Stimulated activated CD4-positive, alpha-beta T cell treated with anti-CD3 and anti-CD28 coated beads, TNF-alpha, amount 100 ng/mL, for 48 hours (primary cell): ENCODE results near the gene LEKR1.

ENCODE experiments used
- DNase-seq, 3 donors: peaks; one replicate each; pipeline ENCODE4 v3.0.0-alpha.2; 2020; ENCODE audit warnings: low read depth in 3 of 3

Gene LEKR1

DNA sequence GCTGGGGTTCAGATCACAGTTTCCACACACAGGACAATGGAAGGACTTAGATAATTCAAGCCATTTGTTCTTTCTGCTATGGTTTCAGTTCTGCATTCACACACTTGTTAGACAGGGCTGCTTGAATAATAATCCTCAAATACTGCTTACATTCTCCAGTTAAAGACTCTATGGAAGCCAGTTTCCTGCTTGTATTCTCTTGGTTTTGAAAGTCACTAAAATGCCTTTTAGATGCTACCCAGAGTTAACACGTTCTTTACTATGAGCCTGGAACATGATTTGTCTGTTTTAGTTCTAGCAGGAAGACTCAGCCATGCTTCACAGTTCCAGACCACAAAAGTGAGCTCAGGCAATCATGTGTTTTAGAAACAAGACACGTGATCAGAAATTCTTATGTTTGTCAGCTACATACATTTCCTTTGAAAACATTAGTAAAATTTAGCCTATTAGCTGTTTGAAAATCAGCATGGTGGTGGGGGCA lies 152.4 kb downstream of the LEKR1 start:
- no peak for DNase-seq

- DNase-seq, result no peak
These were observed 154.9 kb downstream of the LEKR1 start for GRCh38 chr3:156981005-156981404.

- no peak for DNase-seq
These were observed 157.4 kb downstream of the LEKR1 start for GRCh38 chr3:156983559-156983958.

DNA sequence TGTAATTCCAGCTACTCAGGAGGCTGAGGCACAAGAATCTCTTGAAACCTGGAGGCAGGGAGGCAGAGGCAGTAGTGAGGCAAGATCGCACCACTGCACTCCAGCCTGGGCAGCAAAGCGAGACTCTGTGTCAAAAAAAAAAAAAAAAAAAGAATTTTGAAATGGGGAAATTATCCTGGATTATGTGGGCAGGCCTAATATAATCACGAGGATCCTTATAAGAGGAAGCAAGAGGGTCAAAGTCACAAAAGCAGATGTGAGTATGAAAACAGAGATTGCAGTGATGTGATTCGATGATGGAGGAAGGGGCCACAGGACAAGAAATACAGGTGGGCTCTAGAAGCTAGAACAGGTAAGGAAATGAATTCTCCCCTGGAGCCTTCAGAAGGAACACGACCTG lies 159.6 kb downstream of the LEKR1 start:
- no peak for DNase-seq

GRCh38 chr3:156987946-156988345 lies 161.8 kb downstream of the LEKR1 start:
- DNase-seq, result no peak

DNA sequence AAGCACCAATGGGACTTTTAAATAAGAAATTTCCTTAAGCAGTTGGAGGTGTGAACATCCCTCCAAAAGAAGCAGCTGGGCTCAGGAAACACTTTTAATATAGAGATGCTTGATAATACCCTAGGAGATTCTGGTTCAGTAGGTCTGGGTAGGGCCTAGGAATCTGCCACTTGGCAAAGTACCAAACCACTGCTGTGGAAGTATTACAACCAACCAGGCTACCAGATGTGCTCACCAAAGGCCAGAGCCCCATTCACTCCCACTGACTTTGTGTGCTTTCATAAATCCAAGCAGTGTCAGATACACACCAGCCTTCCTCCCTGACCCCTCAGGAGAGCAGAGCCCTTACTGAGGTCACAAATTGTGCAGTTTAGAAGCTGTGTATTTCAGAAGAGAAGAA lies 171.2 kb downstream of the LEKR1 start:
- no peak for DNase-seq

- no peak for DNase-seq
These were observed 175.2 kb downstream of the LEKR1 start for GRCh38 chr3:157001221-157001957.

DNA sequence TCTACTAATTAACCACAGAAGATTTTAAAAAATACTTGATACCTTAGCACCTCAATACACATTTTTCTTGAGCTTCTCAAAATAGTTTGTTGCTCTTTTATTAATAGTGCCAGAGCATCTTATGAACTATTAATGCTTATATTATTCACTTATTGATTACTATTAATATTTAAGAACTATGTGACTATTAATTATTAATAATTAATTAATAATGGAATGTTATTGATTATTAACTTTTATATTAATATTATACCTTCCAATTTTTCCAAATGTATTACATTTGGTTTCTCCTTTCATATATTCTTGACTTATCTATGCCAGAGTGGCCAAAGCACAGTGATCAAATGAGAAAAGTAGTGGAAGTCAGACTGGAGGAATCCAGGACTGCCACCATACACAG lies 195.5 kb downstream of the LEKR1 start:
- no peak for DNase-seq

DNA sequence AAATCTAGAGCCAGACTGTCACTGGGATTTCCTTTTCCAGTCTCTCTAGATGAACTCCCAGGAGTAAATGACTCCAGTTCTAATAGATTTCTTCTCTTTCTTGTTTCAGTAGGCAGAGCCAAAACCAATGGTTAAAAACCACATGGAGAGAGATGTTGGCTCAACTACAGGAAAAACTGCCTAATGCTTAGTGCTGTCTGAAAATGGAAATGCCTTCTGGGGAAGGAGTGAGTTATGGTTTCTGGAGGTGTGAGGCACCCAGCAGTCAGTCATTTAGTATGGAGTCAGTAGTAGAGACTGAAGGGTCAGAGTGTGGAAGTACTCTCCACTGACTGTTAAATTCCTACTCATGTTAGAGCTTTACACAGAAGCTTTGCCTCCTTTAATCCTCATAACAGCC lies 197.1 kb downstream of the LEKR1 start:
- no peak for DNase-seq

DNA sequence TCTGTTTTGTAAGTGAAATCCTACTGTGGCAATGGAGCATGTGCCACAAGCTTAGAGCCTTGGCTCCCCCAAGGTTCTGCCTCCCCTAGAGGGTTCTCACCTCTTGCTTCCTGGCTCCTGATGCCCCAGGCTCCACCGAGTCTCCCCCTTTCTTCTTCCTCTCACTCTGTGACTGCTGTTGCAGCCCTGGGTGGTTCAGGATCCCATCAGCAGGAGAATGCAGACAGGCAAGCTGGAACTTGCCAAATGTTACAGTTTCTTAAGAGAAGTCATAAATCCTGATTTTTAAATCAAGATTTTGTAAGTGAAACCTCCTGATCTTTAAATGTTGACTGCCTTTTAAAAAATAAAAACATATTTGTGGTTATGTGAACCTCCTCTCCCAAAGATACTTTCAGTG lies 199.9 kb downstream of the LEKR1 start:
- DNase-seq, result no peak

- DNase-seq, result no peak
These were observed 201.9 kb downstream of the LEKR1 start for GRCh38 chr3:157027861-157028745.

DNA sequence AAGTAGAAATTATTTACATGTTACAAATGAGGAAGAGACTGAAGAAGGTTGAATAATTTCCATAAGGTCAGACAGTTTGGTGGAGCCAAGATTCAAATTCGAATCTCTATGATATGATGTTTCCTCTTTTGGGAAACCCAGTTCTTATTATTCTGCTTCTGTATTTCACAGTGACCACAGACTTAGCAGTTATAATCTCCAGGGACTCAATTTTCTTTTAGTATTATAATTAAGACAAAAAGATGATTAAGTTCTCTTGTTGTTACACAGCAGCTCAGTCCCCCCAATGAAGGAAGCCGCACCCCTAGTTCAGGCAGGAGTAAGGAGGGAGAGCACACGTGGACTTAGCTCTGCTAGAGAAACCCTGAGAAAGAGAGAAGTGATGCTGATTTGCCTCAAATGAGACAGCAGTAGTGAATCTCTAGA lies 203.2 kb downstream of the LEKR1 start:
- no peak for DNase-seq

DNA sequence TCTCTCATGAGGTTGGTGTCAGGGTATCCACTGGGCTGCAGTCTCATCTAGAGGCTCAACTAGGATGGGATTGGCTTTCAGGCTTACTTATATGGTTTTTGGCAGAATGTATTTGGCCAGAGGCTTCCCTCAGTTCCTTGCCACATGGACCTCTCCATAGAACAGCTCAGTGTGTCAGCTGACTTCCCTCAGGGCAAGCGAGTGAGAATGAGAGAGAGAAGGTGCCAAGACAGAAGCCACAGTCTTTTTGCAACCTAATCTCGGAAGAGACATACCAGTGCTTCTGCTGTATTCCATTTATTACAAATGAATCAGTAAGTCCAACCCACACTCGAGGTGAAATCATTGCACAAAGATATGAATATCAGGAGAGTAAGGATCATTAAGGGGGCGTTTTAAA lies 204.6 kb downstream of the LEKR1 start:
- DNase-seq, result no peak

DNA sequence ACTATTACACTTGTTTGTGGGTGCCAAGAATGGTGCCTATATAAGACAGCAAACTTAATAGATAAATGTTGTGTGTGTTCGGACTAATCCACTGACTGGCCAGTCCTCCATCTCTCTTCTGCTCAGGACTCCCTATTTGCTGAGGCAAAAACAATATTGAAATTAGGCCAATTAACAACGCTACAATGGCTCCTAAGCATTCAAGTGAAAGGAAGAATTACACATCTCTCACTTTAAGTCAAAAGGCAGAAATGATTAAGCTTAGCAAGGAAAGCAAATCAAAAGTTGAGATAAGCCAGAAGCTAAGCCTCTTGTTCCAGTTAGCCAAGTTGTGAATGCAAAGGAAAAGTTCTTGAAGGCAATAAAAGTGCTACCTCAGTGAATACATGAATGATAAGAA lies 206.8 kb downstream of the LEKR1 start:
- no peak for DNase-seq

DNA sequence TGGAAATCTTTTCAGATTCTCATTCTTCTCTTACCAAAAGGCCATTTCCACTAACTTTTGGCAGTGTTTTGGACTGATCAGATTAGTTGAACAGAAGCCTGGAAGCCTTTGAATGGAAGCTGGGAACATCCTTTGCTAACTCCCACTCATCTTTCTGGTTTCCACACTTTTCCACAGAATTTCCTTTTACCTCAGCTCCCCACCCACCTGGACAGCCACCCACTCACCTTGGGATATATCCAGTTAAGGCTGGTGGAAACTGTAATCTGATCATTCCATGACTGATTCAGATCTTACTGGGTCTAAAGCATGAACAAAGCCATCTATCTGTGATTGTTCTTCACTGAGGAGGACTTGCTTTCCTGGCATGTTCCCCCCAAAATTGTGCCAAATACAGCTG lies 214.3 kb downstream of the LEKR1 start:
- no peak for DNase-seq

DNA sequence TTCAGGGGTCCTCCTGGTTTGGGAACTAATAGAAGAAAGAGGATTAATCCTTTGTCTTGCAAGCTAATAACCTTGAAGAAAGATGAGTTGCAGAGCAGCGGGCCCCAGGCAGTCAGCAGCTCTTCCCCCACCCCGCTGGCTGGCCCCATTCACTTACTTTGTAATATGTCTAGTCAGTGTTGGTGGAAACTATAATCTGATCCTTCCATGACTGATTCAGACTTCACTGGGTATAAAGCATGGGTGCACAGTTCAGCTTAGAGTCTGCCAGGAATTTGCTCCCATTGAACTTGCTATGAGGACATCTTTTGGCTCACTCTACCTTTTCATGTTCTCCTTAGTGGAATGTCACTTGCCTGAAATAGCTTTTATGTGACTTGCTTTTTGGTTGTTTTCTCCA lies 216.1 kb downstream of the LEKR1 start:
- DNase-seq, result no peak

- no peak for DNase-seq
These were observed 217.6 kb downstream of the LEKR1 start for GRCh38 chr3:157043771-157044170.

DNA sequence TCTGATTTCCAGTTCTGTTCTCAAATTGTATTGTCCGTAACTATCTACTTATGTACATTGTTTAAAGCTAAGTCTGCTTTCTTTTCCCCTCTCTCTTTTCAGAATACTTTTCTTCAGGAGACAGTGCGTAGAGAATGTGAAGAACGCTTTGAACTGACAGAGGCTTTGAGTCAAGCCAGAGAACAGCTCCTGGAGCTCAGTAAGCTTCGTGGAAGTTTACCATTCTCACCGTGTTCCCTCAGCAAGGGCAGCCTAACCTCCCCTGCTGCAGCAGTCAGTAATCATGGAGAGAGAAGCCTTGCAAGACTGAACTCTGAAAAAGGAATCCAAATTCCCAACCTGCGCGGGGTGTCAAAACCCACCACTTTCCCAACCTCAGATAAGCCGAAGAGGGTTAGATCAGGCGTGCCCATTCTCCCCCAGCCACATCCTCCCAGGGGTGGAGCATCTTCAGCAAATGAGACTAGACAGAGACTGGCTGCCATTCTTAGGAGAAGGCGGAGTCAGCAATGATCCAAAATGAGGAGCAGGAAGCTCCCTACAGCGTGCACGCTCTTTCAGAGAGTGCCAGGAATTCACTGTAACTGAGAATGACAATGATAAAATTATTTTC lies 219.2 kb downstream of the LEKR1 start:
- no peak for DNase-seq

- DNase-seq, result no peak
These were observed 220.4 kb downstream of the LEKR1 start for GRCh38 chr3:157046520-157046919.

- DNase-seq, result no peak
These were observed 224.9 kb downstream of the LEKR1 start for GRCh38 chr3:157051055-157051454.

GRCh38 chr3:157051591-157051990 lies 225.4 kb downstream of the LEKR1 start:
- no peak for DNase-seq

DNA sequence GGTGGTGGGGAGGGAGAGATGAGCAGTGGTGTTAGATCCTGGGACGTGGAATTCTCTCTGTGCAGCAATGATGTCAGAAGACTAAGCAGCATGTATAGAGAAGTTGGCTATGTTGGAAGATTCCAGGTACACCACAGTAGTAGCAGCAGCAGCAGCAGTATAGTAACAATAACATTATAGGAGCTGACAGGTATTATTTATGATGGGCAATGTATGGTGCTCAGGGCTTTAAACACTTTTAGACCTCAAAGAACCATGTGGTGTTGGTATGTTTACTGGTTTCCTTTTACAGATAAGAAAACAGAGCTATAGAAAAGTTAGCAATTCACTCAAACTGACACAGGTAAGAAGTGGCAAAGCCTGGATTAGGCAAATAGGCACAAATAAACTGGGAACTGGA lies 229.9 kb downstream of the LEKR1 start:
- no peak for DNase-seq
